Kidney (tissue), 14 donors: ENCODE measurements around the gene MRPS2. TPM values are rescaled to one million over a fixed set of nuclear protein-coding genes. Genes with fewer than 3 reads are reported as not detected.

ENCODE experiments used
- DNase-seq, 5 donors: peaks; one replicate each; pipeline ENCODE4 v3.0.0-alpha.2; 2013 to 2020
- FAIRE-seq: peaks from 2 replicates; lab custom pipeline; 2012; peaks lifted over from hg19 to GRCh38; lab: Jason Lieb, UNC
- H3K27ac ChIP-seq, 2 donors: one replicate each; pipeline ENCODE4 v1.7.0; 2013; ENCODE audit warnings: low read depth in 2 of 2, low read length in 2 of 2, inconsistent platforms in 1 of 2
- H3K27me3 ChIP-seq: one replicate; pipeline ENCODE4 v1.7.1; 2013; ENCODE audit warnings: low read length, inconsistent platforms; ENCODE audit not compliant: control insufficient read depth, insufficient read depth
- H3K36me3 ChIP-seq, 3 donors: one replicate each; pipeline versions ENCODE4 v1.7.0 to v1.7.1; 2013; ENCODE audit warnings: low read length in 3 of 3, control low read depth in 1 of 3, inconsistent platforms in 1 of 3; ENCODE audit not compliant: insufficient read depth in 3 of 3, control insufficient read depth in 2 of 3
- H3K4me1 ChIP-seq, 3 donors: one replicate each; pipeline versions ENCODE4 v1.7.0 to v1.7.1; 2013; ENCODE audit warnings: low read length in 3 of 3, inconsistent platforms in 1 of 3, low read depth in 1 of 3; ENCODE audit not compliant: control insufficient read depth in 2 of 3, insufficient read depth in 2 of 3
- H3K4me3 ChIP-seq, 3 donors: one replicate each; pipeline versions ENCODE4 v1.7.0 to v1.8.1; 2013; ENCODE audit warnings: low read length in 3 of 3, control low read depth in 1 of 3, inconsistent platforms in 1 of 3
- H3K9ac ChIP-seq, 3 donors: one replicate each; pipeline versions ENCODE4 v1.7.0 to v1.7.1; 2013; ENCODE audit warnings: low read length in 3 of 3, control low read depth in 1 of 3, inconsistent platforms in 1 of 3
- H3K9me3 ChIP-seq, 3 donors: one replicate each; pipeline versions ENCODE4 v1.7.0 to v1.7.1; 2013; ENCODE audit warnings: low read length in 3 of 3, control low read depth in 1 of 3, inconsistent platforms in 1 of 3; ENCODE audit not compliant: control insufficient read depth in 2 of 3, insufficient read depth in 1 of 3
- CTCF ChIP-seq: IDR thresholded peaks from 3 replicates; pipeline ENCODE4 v1.5.1; 2012; ENCODE audit warnings: mild to moderate bottlenecking, moderate library complexity, borderline replicate concordance; ENCODE audit not compliant: insufficient read depth; ENCODE audit errors: extremely low read depth
- intact Hi-C: fragments of 100-400 bp; cut with DNase I; formaldehyde crosslinking; loops from one replicate; pipeline ENCODE4 v1.11.1; 2022
- polyA plus RNA-seq: library from polyadenylated mRNA; stranded (reverse); fragments of 350-450 nt; fragmentation: Illumina TruSeq; extraction: RNeasy Lipid Tissue Mini Kit (QIAGEN cat#74804); gene quantifications from one replicate; pipeline ENCODE4 v1.2.3, GENCODE V29; 2014; ENCODE audit warnings: low read depth, low replicate concordance; ENCODE audit not compliant: insufficient read depth
- total RNA-seq: library from RNA; stranded (reverse); fragmentation: NEBNext Ultra II Directional; extraction: Animal tissue kit (Norgen Biotek cat#: 25700); gene quantifications from one replicate; pipeline ENCODE4 v1.2.1, GENCODE V29; 2021
- donor health status: control.
- donor health status: control.
- donor health status: control.
- donor health status: control.
- donor health status: control.
- donor health status: DM: yes; HTN: yes; CAD: no.
- donor health status: Normal renal cell carcinoma (clear cell type).

The MRPS2 gene
- total and polyA plus RNA-seq, 2 donors from 2014 or later, result 29.1 to 92.7 TPM

- Histone ChIP-seq H3K9ac (no peak overlapping the region), H3K9me3 (no peaks in the 10 kb centered on the region), H3K4me1 (peaks cover 0 to 5% (median 0%) of the 10 kb centered on the region in 3 donors), H3K27ac (peak overlapping the region; percentile 33 to 61), H3K27me3 (no peaks in the 10 kb centered on the region), H3K36me3 (peaks cover 0 to 10% (median 6%) of the 10 kb centered on the region in 3 donors), H3K4me3 (peak overlapping the region in 2 of 3 donors; percentile 63 to 71)
- DNase-seq, result peak in 1 of 5 donors; percentile 48
- TF ChIP-seq CTCF, result no peak
- FAIRE-seq, result no peak
- intact Hi-C loops, result no loop called here
Observed at GRCh38 chr9:135490166-135490870, 10.2 kb upstream of the MRPS2 start.

- Histone ChIP-seq H3K36me3 (peaks cover 0 to 3% (median 3%) of the 10 kb centered on the region in 3 donors), H3K9me3 (no peaks in the 10 kb centered on the region), H3K27me3 (no peaks in the 10 kb centered on the region), H3K4me1 (peaks cover 0 to 4% (median 0%) of the 10 kb centered on the region in 3 donors), H3K9ac (no peak overlapping the region), H3K4me3 (peak overlapping the region in 2 of 3 donors; percentile 63 to 71), H3K27ac (peak overlapping the region; percentile 33 to 61)
- no peak for TF ChIP-seq CTCF
- intact Hi-C loops, result no loop called here
- peak in 1 of 5 donors; percentile 43 for DNase-seq
- FAIRE-seq, result no peak
Observed at GRCh38 chr9:135490980-135491464, 9.5 kb upstream of the MRPS2 start.

- Histone ChIP-seq H3K27me3 (no peaks in the 10 kb centered on the region), H3K27ac (peak overlapping the region; percentile 33 to 61), H3K36me3 (peaks cover 0 to 3% (median 0%) of the 10 kb centered on the region in 3 donors), H3K4me1 (peaks cover 0 to 4% (median 0%) of the 10 kb centered on the region in 3 donors), H3K9ac (peak overlapping the region in 1 of 3 donors; percentile 16), H3K9me3 (no peaks in the 10 kb centered on the region), H3K4me3 (peak overlapping the region in 2 of 3 donors; percentile 63 to 71)
- FAIRE-seq, result no peak
- TF ChIP-seq CTCF, result no peak
- intact Hi-C loops, result no loop called here
- DNase-seq, result no peak
Observed at GRCh38 chr9:135491764-135492163, 8.7 kb upstream of the MRPS2 start.
